ENCODE data around the gene ADAT2. TPM values are rescaled to one million over a fixed set of nuclear protein-coding genes. Genes with fewer than 3 reads are reported as not detected.

ADAT2 gene
- total and polyA plus RNA-seq, 2 of the 4 experiments (the other 2 are of a cell fraction): 2.7 to 5.4 TPM

- no peak for TF ChIP-seq RAD21 (IDR thresholded peaks at IDR 0.05; ENCODE audit: low read length)
- no peak for TF ChIP-seq CEBPB (IDR thresholded peaks at IDR 0.05; ENCODE audit: low read depth, low read length)
- TF ChIP-seq BHLHE40 (IDR thresholded peaks at IDR 0.05; ENCODE audit: low read depth, low read length): no peak
- no peak for TF ChIP-seq MAZ (IDR thresholded peaks at IDR 0.05; ENCODE audit: borderline replicate concordance, low read depth, low read length)
- TF ChIP-seq RCOR1 (IDR thresholded peaks at IDR 0.05; ENCODE audit: insufficient replicate concordance, low read length): no peak
- TF ChIP-seq POLR2A (IDR thresholded peaks at IDR 0.05; ENCODE audit: low read depth, low read length): no peak
- TF ChIP-seq CHD1 (IDR thresholded peaks at IDR 0.05; ENCODE audit: low read depth, low read length): no peak
- TF ChIP-seq USF2 (IDR thresholded peaks at IDR 0.05; ENCODE audit: low read depth, low read length): no peak
- no peak for TF ChIP-seq CTCF (conservative IDR thresholded peaks at IDR 0.05; ENCODE audit: low read depth, low read length)
- no peak for TF ChIP-seq MXI1 (IDR thresholded peaks at IDR 0.05; ENCODE audit: borderline replicate concordance, low read depth, low read length)
- TF ChIP-seq NFE2L2 (IDR thresholded peaks at IDR 0.05; ENCODE audit: low read depth, low read length): no peak
- no peak for TF ChIP-seq FOS (IDR thresholded peaks at IDR 0.05; ENCODE audit: low read depth, low read length)
- no peak for TF ChIP-seq SMC3 (IDR thresholded peaks at IDR 0.05; ENCODE audit: low read depth, low read length)
- ATAC-seq (ENCODE audit: low read depth): no peak
- no TSS peak for BruUV-seq (replicated peaks)
These were observed 35.7 kb downstream of the ADAT2 start for GRCh38 chr6:143414769-143415168.

More at GRCh38 chr6:143414769-143415168, 35.7 kb downstream of the ADAT2 start:
- Histone ChIP-seq H3K4me3 (ENCODE audit: insufficient read depth, low read depth, low read length) (no peak overlapping the region), H4K8ac (ENCODE audit: low read depth in 2 of 2, low read length in 2 of 2) (no peak overlapping the region), H2BK120ac (ENCODE audit: low read depth, low read length) (no peak overlapping the region), H3K27me3 (ENCODE audit: control insufficient read depth, insufficient read depth, low read length) (no peaks in the 10 kb centered on the region; the same call in none of the 2 replicates), H2AK9ac (replicated peaks; ENCODE audit: low read depth, low read length, poor library complexity) (no peak overlapping the region), H2BK5ac (ENCODE audit: low read depth, low read length, poor library complexity, severe bottlenecking) (no peak overlapping the region), H3K4ac (ENCODE audit: low read depth, low read length) (no peak overlapping the region), H3K79me1 (ENCODE audit: low read depth in 1 of 2, low read length in 2 of 2) (no peaks in the 10 kb centered on the region), H3K56ac (ENCODE audit: extremely low read depth, insufficient read depth, low read length) (no peak overlapping the region), H3K18ac (ENCODE audit: low read depth, low read length) (no peak overlapping the region), H3K9me3 (ENCODE audit: control insufficient read depth, insufficient read depth, low read length) (no peaks in the 10 kb centered on the region), H4K5ac (ENCODE audit: low read depth, low read length) (no peak overlapping the region), H4K91ac (ENCODE audit: insufficient read depth, low read depth, low read length) (no peak overlapping the region), H2AK5ac (ENCODE audit: low read depth, low read length) (no peak overlapping the region), H4K20me1 (ENCODE audit: insufficient read depth, low read length) (no peaks in the 10 kb centered on the region), H3K27ac (ENCODE audit: insufficient read depth, low read length) (no peak overlapping the region), H3K36me3 (ENCODE audit: control insufficient read depth, insufficient read depth, low read length) (no peaks in the 10 kb centered on the region), H3K9ac (ENCODE audit: low read depth, low read length) (no peak overlapping the region), H3K4me1 (ENCODE audit: control insufficient read depth, insufficient read depth, low read length) (no peaks in the 10 kb centered on the region), H2BK20ac (ENCODE audit: low read depth, low read length) (no peak overlapping the region), H3K9me1 (ENCODE audit: insufficient read depth, low read length) (no peaks in the 10 kb centered on the region), H2AFZ (replicated peaks; ENCODE audit: low read length, poor library complexity) (no peak overlapping the region), H2BK15ac (ENCODE audit: low read depth, low read length) (no peak overlapping the region), H3K14ac (replicated peaks; ENCODE audit: low read depth, low read length) (no peak overlapping the region), H3K4me2 (ENCODE audit: low read depth, low read length) (no peak overlapping the region), H3K23ac (ENCODE audit: low read depth, low read length) (no peak overlapping the region)
- WGBS, 2 experiments (ENCODE audit: extremely low coverage in 2 of 2, insufficient read length in 1 of 2): no CpG with 5 or more reads among the region's 3 CpGs
- ChIA-PET CTCF (interaction anchor here (1.6 kb wide), 1 partner anchor 13 kb away, joined by 7 read pairs; no protein-coding TSS in a partner anchor), POLR2A (ENCODE audit: unreplicated experiment) (no interaction called here)
- dilution Hi-C loops (cut with HindIII; ENCODE audit: low sequenced_read_pairs, unreplicated experiment) (no loop called here), intact Hi-C loops (cut with micrococcal nuclease) (no loop called here), in situ Hi-C loops (cut with MboI; ENCODE audit: low sequenced_read_pairs) (no loop called here)
- DNase-seq: no peak
